ENCODE results near the gene RPL27A.

Gene RPL27A

GRCh38 chr11:8641332-8641731 is 41.3 kb upstream of the RPL27A start:
- TF ChIP-seq CTCF (IDR thresholded peaks at IDR 0.05; ENCODE audit: extremely low read depth, insufficient read depth, missing control alignments), result no peak
- in situ Hi-C loops (cut with MboI; ENCODE audit: low pct_unique_long_range_greater_than_20kb, low sequenced_read_pairs, unreplicated experiment), result no loop called here
- no peak for DNase-seq (ENCODE audit: low spot score)

GRCh38 chr11:8642196-8642841 is 40.3 kb upstream of the RPL27A start:
- no peak for TF ChIP-seq CTCF (IDR thresholded peaks at IDR 0.05; ENCODE audit: extremely low read depth, insufficient read depth, missing control alignments)
- no peak for DNase-seq (ENCODE audit: low spot score)
- in situ Hi-C loops (cut with MboI; ENCODE audit: low pct_unique_long_range_greater_than_20kb, low sequenced_read_pairs, unreplicated experiment), result no loop called here

DNA sequence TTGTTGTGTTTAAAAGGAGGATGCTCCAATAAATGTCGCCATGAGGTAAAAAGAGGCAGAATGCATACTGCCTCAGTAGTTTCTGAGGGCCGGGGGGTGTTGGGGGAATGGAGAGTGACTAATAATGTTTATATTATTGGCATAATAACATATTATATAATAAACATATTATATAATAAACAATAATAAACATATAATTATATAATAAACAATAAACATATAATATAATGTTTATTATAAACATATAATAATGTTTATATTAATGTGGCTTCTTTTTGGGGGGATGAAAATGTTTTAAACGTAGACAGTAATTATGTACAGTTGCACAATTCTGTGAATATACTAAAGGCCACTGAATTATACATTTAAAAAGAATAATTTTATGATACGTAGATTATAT is 35.7 kb upstream of the RPL27A start:
- in situ Hi-C loops (cut with MboI; ENCODE audit: low pct_unique_long_range_greater_than_20kb, low sequenced_read_pairs, unreplicated experiment), result no loop called here
- TF ChIP-seq CTCF (IDR thresholded peaks at IDR 0.05; ENCODE audit: extremely low read depth, insufficient read depth, missing control alignments), result no peak
- DNase-seq (ENCODE audit: low spot score), result no peak

GRCh38 chr11:8649361-8649760 is 33.2 kb upstream of the RPL27A start:
- DNase-seq (ENCODE audit: low spot score), result no peak
- TF ChIP-seq CTCF (IDR thresholded peaks at IDR 0.05; ENCODE audit: extremely low read depth, insufficient read depth, missing control alignments), result no peak
- in situ Hi-C loops (cut with MboI; ENCODE audit: low pct_unique_long_range_greater_than_20kb, low sequenced_read_pairs, unreplicated experiment), result no loop called here

DNA sequence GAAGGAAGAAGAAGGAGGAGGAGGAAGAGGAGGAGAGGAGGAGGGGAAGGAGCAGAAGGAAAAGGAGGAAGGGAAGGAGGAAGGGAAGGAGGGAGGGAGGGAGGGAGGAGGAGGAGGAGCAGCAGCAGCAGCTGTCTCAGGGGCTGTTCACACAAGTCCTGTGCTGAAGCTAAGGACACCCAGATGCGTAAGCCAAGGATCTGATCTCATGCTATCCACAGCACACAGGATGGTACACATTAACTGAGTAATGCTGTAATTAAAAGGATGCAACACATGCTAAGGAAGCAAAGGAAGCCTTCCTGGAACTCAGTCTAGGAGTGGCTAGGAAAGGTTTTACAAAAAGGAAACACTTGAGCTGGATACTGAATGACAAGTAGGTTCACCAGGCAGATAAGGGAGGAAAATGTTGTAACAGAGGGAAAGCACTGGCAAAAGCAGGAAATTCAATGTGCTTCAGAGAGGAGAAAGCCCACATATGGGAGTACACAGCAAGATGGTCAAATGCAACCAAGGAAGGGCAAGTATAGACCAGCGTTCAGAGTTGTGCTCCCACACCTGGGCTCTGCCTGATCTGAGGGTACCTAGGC is 32.1 kb upstream of the RPL27A start:
- in situ Hi-C loops (cut with MboI; ENCODE audit: low pct_unique_long_range_greater_than_20kb, low sequenced_read_pairs, unreplicated experiment), result no loop called here
- no peak for TF ChIP-seq CTCF (IDR thresholded peaks at IDR 0.05; ENCODE audit: extremely low read depth, insufficient read depth, missing control alignments)
- no peak for DNase-seq (ENCODE audit: low spot score)

- no peak for DNase-seq (ENCODE audit: low spot score)
- in situ Hi-C loops (cut with MboI; ENCODE audit: low pct_unique_long_range_greater_than_20kb, low sequenced_read_pairs, unreplicated experiment), result no loop called here
- TF ChIP-seq CTCF (IDR thresholded peaks at IDR 0.05; ENCODE audit: extremely low read depth, insufficient read depth, missing control alignments), result no peak
Measured at GRCh38 chr11:8652140-8652539, 30.5 kb upstream of the RPL27A start.

All from GM13977 (cell line).